ENCODE data around the gene BRIP1. TPM values are rescaled to one million over a fixed set of nuclear protein-coding genes. Genes with fewer than 3 reads are reported as not detected.

Gene BRIP1
- total RNA-seq, 3 donors from 2014 or later (not counting 1 experiment from before 2014, with no cell fraction given): 2.7 to 3.7 (median 2.9) TPM

GRCh38 chr17:61746248-61746985 lies 116.9 kb downstream of the BRIP1 start:
- H3K9me3 Mint-ChIP-seq: peaks cover 0 to 5% of the 10 kb centered on the region in 2 donors
- no peak for DNase-seq
- peaks cover 9% of the 10 kb centered on the region for H3K36me3 Mint-ChIP-seq
- ATAC-seq: no peak
- H3K27me3 Mint-ChIP-seq (ENCODE audit: low read depth in 2 of 2): no peaks in the 10 kb centered on the region
- WGBS (ENCODE audit: insufficient coverage): no CpG with 5 or more reads among the region's 3 CpGs
- Histone ChIP-seq H3K27me3 (ENCODE audit: control insufficient read depth, insufficient read depth, low read length) (no peaks in the 10 kb centered on the region), H3K9me3 (ENCODE audit: control insufficient read depth, insufficient read depth, low read length) (no peaks in the 10 kb centered on the region), H3K4me3 (ENCODE audit: low read length) (no peak overlapping the region), H3K36me3 (ENCODE audit: control insufficient read depth, insufficient read depth, low read length) (no peaks in the 10 kb centered on the region), H3K4me1 (ENCODE audit: control insufficient read depth, insufficient read depth, low read length) (no peaks in the 10 kb centered on the region), H3K27ac (ENCODE audit: low read length) (no peak overlapping the region)
- intact Hi-C loops (cut with micrococcal nuclease): no loop called here
- TF ChIP-seq CTCF (IDR thresholded peaks at IDR 0.05): no peak
- H3K4me1 Mint-ChIP-seq: no peaks in the 10 kb centered on the region
- no peak overlapping the region for H3K27ac Mint-ChIP-seq
- H3K4me3 Mint-ChIP-seq: no peak overlapping the region

GRCh38 chr17:61744804-61745203 lies 118.5 kb downstream of the BRIP1 start:
- Mint-ChIP-seq H3K27me3 (ENCODE audit: low read depth in 2 of 2) (no peaks in the 10 kb centered on the region), H3K36me3 (peaks cover 9% of the 10 kb centered on the region), H3K4me1 (no peaks in the 10 kb centered on the region), H3K27ac (no peak overlapping the region), H3K9me3 (peaks cover 0 to 5% of the 10 kb centered on the region in 2 donors), H3K4me3 (no peak overlapping the region)
- intact Hi-C loops (cut with micrococcal nuclease): no loop called here
- Histone ChIP-seq H3K36me3 (ENCODE audit: control insufficient read depth, insufficient read depth, low read length) (no peaks in the 10 kb centered on the region), H3K4me1 (ENCODE audit: control insufficient read depth, insufficient read depth, low read length) (no peaks in the 10 kb centered on the region), H3K27ac (ENCODE audit: low read length) (no peak overlapping the region), H3K4me3 (ENCODE audit: low read length) (no peak overlapping the region), H3K27me3 (ENCODE audit: control insufficient read depth, insufficient read depth, low read length) (no peaks in the 10 kb centered on the region), H3K9me3 (ENCODE audit: control insufficient read depth, insufficient read depth, low read length) (no peaks in the 10 kb centered on the region)
- DNase-seq (no peak), ATAC-seq (no peak)
- TF ChIP-seq CTCF (IDR thresholded peaks at IDR 0.05): no peak

GRCh38 chr17:61744252-61744651 lies 119.1 kb downstream of the BRIP1 start:
- Mint-ChIP-seq H3K4me1 (no peaks in the 10 kb centered on the region), H3K27ac (no peak overlapping the region), H3K27me3 (ENCODE audit: low read depth in 2 of 2) (no peaks in the 10 kb centered on the region), H3K4me3 (no peak overlapping the region), H3K9me3 (peaks cover 0 to 5% of the 10 kb centered on the region in 2 donors), H3K36me3 (peaks cover 9% of the 10 kb centered on the region)
- TF ChIP-seq CTCF (IDR thresholded peaks at IDR 0.05): no peak
- no peak for ATAC-seq
- H3K4me1 ChIP-seq (ENCODE audit: control insufficient read depth, insufficient read depth, low read length): no peaks in the 10 kb centered on the region
- H3K27me3 ChIP-seq (ENCODE audit: control insufficient read depth, insufficient read depth, low read length): no peaks in the 10 kb centered on the region
- intact Hi-C loops (cut with micrococcal nuclease): no loop called here
- no peak overlapping the region for H3K27ac ChIP-seq (ENCODE audit: low read length)
- H3K9me3 ChIP-seq (ENCODE audit: control insufficient read depth, insufficient read depth, low read length): no peaks in the 10 kb centered on the region
- no peaks in the 10 kb centered on the region for H3K36me3 ChIP-seq (ENCODE audit: control insufficient read depth, insufficient read depth, low read length)
- no peak overlapping the region for H3K4me3 ChIP-seq (ENCODE audit: low read length)
- WGBS (ENCODE audit: insufficient coverage): 100% methylated on average over 1 of the region's 3 CpGs
- no peak for DNase-seq

- no peak overlapping the region for H3K4me3 ChIP-seq (ENCODE audit: low read length)
- Mint-ChIP-seq H3K4me3 (no peak overlapping the region), H3K27ac (no peak overlapping the region), H3K36me3 (peaks cover 9% of the 10 kb centered on the region), H3K9me3 (peaks cover 0 to 5% of the 10 kb centered on the region in 2 donors), H3K4me1 (no peaks in the 10 kb centered on the region), H3K27me3 (ENCODE audit: low read depth in 2 of 2) (no peaks in the 10 kb centered on the region)
- WGBS (ENCODE audit: insufficient coverage): 96% methylated on average over 6 of the region's 6 CpGs
- no peaks in the 10 kb centered on the region for H3K4me1 ChIP-seq (ENCODE audit: control insufficient read depth, insufficient read depth, low read length)
- ATAC-seq (no peak), DNase-seq (no peak)
- intact Hi-C loops (cut with micrococcal nuclease): no loop called here
- no peak overlapping the region for H3K27ac ChIP-seq (ENCODE audit: low read length)
- TF ChIP-seq CTCF (IDR thresholded peaks at IDR 0.05): no peak
- no peaks in the 10 kb centered on the region for H3K27me3 ChIP-seq (ENCODE audit: control insufficient read depth, insufficient read depth, low read length)
- no peaks in the 10 kb centered on the region for H3K36me3 ChIP-seq (ENCODE audit: control insufficient read depth, insufficient read depth, low read length)
- no peaks in the 10 kb centered on the region for H3K9me3 ChIP-seq (ENCODE audit: control insufficient read depth, insufficient read depth, low read length)
These were observed 119.6 kb downstream of the BRIP1 start for GRCh38 chr17:61743766-61744165.
